Type B pancreatic cell (in vitro differentiated cells): ENCODE results near the gene OTUB1. TPM values are rescaled to one million over a fixed set of nuclear protein-coding genes. Genes with fewer than 3 reads are reported as not detected.

ENCODE experiments used
- DNase-seq: peaks from one replicate; pipeline ENCODE4 v3.0.0; 2021; ENCODE audit warnings: mixed read lengths; ENCODE audit not compliant: unreplicated experiment; ENCODE audit errors: extremely low spot score
- H3K27ac Mint-ChIP-seq: 2 replicates; pipeline ENCODE4 v1.8.0; 2021; ENCODE audit warnings: mild to moderate bottlenecking, mixed read lengths
- H3K27me3 Mint-ChIP-seq: 2 replicates; pipeline ENCODE4 v1.8.0; 2021; ENCODE audit warnings: mixed read lengths
- H3K36me3 Mint-ChIP-seq: 2 replicates; pipeline ENCODE4 v1.8.0; 2021; ENCODE audit warnings: mixed read lengths
- H3K4me1 Mint-ChIP-seq: one replicate; pipeline ENCODE4 v1.8.0; 2021; ENCODE audit warnings: mixed read lengths; ENCODE audit not compliant: unreplicated experiment
- H3K4me3 Mint-ChIP-seq: 2 replicates; pipeline ENCODE4 v1.8.0; 2021; ENCODE audit warnings: mild to moderate bottlenecking, mixed read lengths
- H3K9me3 Mint-ChIP-seq: 2 replicates; pipeline ENCODE4 v1.8.0; 2021; ENCODE audit warnings: mixed read lengths
- total RNA-seq: library from RNA; stranded (reverse); gene quantifications from 2 replicates; pipeline ENCODE4 v1.2.1, GENCODE V29; 2021; ENCODE audit warnings: low replicate concordance
- TF ChIP-seq, protein P1 (sequence below): fragments of 200-600 bp; sonication (generic); conservative IDR thresholded peaks from 2 replicates; pipeline ENCODE4 v1.5.0; 2021; ENCODE audit warnings: antibody characterized with exemption, mild to moderate bottlenecking

OTUB1 gene
- total RNA-seq, 1 donor from 2014 or later: 105 TPM

DNA sequence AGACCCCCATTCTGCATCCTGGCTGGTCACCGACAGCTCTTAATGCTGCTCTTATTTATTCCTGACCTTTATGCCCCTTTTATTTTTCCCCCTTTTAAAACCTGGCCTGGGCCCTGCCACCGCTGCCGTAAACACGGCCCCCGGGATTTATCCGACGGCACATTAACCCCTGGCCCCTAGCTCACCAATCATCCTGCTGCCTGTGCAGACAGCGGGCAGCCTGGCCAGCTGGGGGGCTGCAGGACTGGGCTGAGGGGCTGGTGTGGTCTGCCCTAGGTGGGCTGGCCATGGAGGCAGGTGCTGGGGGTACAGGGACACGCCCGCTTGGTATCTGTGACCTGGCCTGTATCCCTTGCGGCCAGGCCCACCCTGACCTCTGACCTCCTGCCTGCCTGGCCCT, 28.1 kb downstream of the OTUB1 start:
- DNase-seq: no peak
- Mint-ChIP-seq H3K27me3 (peaks cover 2% of the 10 kb centered on the region), H3K4me1 (peaks cover 8% of the 10 kb centered on the region), H3K9me3 (no peaks in the 10 kb centered on the region), H3K4me3 (no peak overlapping the region), H3K27ac (no peak overlapping the region), H3K36me3 (no peaks in the 10 kb centered on the region)
- TF ChIP-seq, protein P1, sequence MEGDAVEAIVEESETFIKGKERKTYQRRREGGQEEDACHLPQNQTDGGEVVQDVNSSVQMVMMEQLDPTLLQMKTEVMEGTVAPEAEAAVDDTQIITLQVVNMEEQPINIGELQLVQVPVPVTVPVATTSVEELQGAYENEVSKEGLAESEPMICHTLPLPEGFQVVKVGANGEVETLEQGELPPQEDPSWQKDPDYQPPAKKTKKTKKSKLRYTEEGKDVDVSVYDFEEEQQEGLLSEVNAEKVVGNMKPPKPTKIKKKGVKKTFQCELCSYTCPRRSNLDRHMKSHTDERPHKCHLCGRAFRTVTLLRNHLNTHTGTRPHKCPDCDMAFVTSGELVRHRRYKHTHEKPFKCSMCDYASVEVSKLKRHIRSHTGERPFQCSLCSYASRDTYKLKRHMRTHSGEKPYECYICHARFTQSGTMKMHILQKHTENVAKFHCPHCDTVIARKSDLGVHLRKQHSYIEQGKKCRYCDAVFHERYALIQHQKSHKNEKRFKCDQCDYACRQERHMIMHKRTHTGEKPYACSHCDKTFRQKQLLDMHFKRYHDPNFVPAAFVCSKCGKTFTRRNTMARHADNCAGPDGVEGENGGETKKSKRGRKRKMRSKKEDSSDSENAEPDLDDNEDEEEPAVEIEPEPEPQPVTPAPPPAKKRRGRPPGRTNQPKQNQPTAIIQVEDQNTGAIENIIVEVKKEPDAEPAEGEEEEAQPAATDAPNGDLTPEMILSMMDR: no peak

DNA sequence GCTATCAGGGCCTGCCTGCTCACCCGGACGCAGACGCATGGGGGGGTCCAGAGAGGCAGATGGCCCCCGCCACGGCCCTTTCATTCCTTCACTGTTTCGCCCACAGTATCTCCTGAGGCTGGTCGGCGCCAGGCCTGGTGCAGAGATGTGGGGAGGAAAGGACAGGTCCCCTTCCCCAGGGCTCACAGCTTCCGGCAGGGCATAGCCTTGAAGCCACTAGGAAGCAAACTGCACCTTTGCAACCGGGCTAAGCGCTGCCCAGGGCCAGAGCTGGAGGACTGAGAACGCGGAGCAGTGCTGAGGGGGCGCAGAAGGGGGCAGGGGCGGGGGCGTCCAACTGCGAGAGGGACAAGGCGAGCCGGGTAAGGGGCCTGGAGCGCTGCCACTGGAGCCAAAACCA, 29.3 kb downstream of the OTUB1 start:
- no peak for DNase-seq
- H3K4me1 Mint-ChIP-seq: peaks cover 8% of the 10 kb centered on the region
- H3K9me3 Mint-ChIP-seq: no peaks in the 10 kb centered on the region
- H3K27me3 Mint-ChIP-seq: peaks cover 6% of the 10 kb centered on the region
- no peaks in the 10 kb centered on the region for H3K36me3 Mint-ChIP-seq
- TF ChIP-seq, protein P1: no peak
- no peak overlapping the region for H3K4me3 Mint-ChIP-seq
- no peak overlapping the region for H3K27ac Mint-ChIP-seq

DNA sequence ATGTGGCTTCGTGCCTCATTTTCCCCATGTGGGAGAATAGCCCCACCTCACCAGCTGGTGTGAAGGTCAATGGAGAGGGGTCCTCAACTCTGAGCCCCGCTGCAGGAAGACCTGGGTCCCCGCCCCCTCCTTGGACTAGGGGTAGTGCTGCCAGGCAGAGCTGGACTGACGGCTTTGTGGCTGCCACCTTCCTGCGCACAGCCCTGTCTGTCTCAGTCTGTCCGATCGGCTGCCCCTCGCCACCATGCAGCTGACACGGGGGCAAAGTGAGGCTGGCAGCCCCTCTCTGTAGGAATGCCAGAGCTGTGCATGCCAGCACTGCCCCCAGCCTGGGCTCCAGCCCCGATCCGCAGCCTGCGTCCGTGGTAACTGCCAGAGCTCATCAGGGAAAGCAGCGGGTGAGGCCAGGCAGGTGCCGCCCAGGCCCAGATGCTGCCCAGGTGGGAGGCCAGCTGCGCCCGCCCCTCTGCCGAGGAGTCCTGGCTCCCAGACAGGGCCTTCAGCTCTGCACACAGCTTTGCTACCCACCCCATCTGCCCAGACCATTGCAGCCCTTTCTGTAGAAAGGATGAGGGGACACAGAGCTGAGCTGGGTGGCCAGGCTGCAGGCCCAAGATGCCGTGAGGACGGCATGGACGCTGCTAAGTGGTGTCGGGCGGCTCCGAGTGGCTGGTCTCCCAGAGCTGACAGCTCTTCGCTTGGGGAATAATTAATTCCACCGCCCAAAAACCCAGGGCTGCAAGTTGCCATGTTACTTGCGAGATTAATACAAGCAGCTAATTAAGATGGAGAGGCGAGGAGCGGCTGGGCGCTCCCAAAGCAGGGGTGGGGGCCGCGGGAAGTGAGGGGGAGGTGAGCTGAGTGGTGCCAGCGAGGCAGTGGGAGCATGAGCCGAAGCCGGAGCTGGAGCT, 30.0 kb downstream of the OTUB1 start:
- no peak for DNase-seq
- H3K27ac Mint-ChIP-seq: no peak overlapping the region
- H3K4me3 Mint-ChIP-seq: no peak overlapping the region
- no peaks in the 10 kb centered on the region for H3K9me3 Mint-ChIP-seq
- H3K27me3 Mint-ChIP-seq: peaks cover 7% of the 10 kb centered on the region
- H3K36me3 Mint-ChIP-seq: no peaks in the 10 kb centered on the region
- TF ChIP-seq, protein P1: no peak
- H3K4me1 Mint-ChIP-seq: peaks cover 8% of the 10 kb centered on the region

DNA sequence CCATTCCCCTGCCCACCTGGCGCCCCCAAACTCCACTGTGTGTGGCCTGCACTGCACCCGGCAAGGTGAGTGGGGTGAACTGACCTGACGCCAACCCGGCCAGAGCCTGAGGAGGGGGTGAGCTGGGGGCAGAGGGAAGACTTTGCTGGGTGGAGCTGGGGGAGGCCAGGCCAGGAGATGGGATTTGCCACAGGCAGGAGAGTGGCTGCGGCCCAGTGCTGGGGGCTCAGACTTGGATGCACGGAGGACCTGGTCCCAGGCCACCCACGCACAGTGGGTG, 31.6 kb downstream of the OTUB1 start:
- H3K9me3 Mint-ChIP-seq: no peaks in the 10 kb centered on the region
- H3K36me3 Mint-ChIP-seq: no peaks in the 10 kb centered on the region
- H3K4me1 Mint-ChIP-seq: peaks cover 12% of the 10 kb centered on the region
- no peak overlapping the region for H3K27ac Mint-ChIP-seq
- no peak for DNase-seq
- TF ChIP-seq, protein P1: no peak
- H3K27me3 Mint-ChIP-seq: peaks cover 7% of the 10 kb centered on the region
- H3K4me3 Mint-ChIP-seq: no peak overlapping the region

DNA sequence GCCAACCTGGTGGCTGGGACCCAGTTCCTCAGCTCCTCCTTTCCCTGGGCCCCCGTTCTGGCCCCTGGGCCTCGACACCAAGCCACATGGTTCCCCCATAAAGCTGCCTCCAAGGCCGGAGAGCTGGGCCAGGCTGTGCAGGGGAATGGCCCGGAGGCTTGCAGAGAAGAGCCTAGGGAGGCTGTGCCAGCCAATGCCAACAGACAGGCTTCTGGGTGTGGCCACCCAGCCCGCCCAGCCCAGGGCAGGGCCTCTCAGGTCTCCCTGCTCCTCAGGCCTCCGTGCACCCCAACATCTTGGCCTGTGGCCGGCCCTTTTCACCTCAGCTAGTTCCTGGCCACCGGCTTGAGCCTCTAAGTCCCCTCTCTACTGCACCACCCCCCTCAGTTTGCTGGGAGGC, 32.1 kb downstream of the OTUB1 start:
- Mint-ChIP-seq H3K9me3 (no peaks in the 10 kb centered on the region), H3K27me3 (peaks cover 7% of the 10 kb centered on the region), H3K4me1 (peaks cover 12% of the 10 kb centered on the region)

More for the DNA sequence above, 32.1 kb downstream of the OTUB1 start:
- no peak overlapping the region for H3K27ac Mint-ChIP-seq
- H3K36me3 Mint-ChIP-seq: no peaks in the 10 kb centered on the region
- no peak for DNase-seq
- H3K4me3 Mint-ChIP-seq: no peak overlapping the region
- TF ChIP-seq, protein P1: no peak
